ENCODE results near the gene B4GALT5. TPM values are rescaled to one million over a fixed set of nuclear protein-coding genes. Genes with fewer than 3 reads are reported as not detected.
A peak's percentile ranks its signal among the peaks of the same experiment; 100 is the strongest.

B4GALT5 gene
- polyA plus RNA-seq, 1 experiment: 26.7 TPM

- H3K4me3 ChIP-seq (ENCODE audit: low read depth, low read length): no peak overlapping the region
- no peaks in the 10 kb centered on the region for H3K27me3 ChIP-seq (ENCODE audit: control insufficient read depth, insufficient read depth, low read length)
- no peaks in the 10 kb centered on the region for H3K36me3 ChIP-seq (ENCODE audit: control insufficient read depth, insufficient read depth, low read length)
- no peak for TF ChIP-seq CTCF (IDR thresholded peaks at IDR 0.05; ENCODE audit: insufficient read depth, low read depth, low read length)
- no peak for DNase-seq (ENCODE audit: low read depth)
- POLR2A ChIA-PET: no interaction called here
- CTCF ChIA-PET: interaction anchor here (0.7 to 1.2 kb wide), 3 partner anchors 19 to 52 kb away, joined by 3 to 4 read pairs (median 3); no protein-coding TSS in a partner anchor
Observed at GRCh38 chr20:49589747-49590146, 123.9 kb downstream of the B4GALT5 start.

GRCh38 chr20:49587111-49587570, 126.5 kb downstream of the B4GALT5 start:
- Histone ChIP-seq H3K36me3 (ENCODE audit: control insufficient read depth, insufficient read depth, low read length) (no peaks in the 10 kb centered on the region), H3K4me3 (ENCODE audit: low read depth, low read length) (no peak overlapping the region), H3K27me3 (ENCODE audit: control insufficient read depth, insufficient read depth, low read length) (no peaks in the 10 kb centered on the region)
- TF ChIP-seq CTCF (IDR thresholded peaks at IDR 0.05; ENCODE audit: insufficient read depth, low read depth, low read length): no peak
- POLR2A ChIA-PET: interaction anchor here (0.7 to 1.3 kb wide), 2 partner anchors 16 to 17 kb away, joined by 3 to 4 read pairs; no protein-coding TSS in a partner anchor
- CTCF ChIA-PET: interaction anchor here (0.6 to 5.4 kb wide), 6 partner anchors 19 to 1542 kb away, joined by 3 to 31 read pairs (median 6); no protein-coding TSS in a partner anchor
- peak; percentile 93 for DNase-seq (ENCODE audit: low read depth)

- no peak for TF ChIP-seq CTCF (IDR thresholded peaks at IDR 0.05; ENCODE audit: insufficient read depth, low read depth, low read length)
- ChIA-PET CTCF (interaction anchor here (0.6 to 5.4 kb wide), 8 partner anchors 9 to 255 kb away, joined by 3 to 31 read pairs (median 4); no protein-coding TSS in a partner anchor), POLR2A (interaction anchor here (0.7 kb wide), 1 partner anchor 9 kb away, joined by 5 read pairs; no protein-coding TSS in a partner anchor)
- Histone ChIP-seq H3K36me3 (ENCODE audit: control insufficient read depth, insufficient read depth, low read length) (no peaks in the 10 kb centered on the region), H3K27me3 (ENCODE audit: control insufficient read depth, insufficient read depth, low read length) (no peaks in the 10 kb centered on the region), H3K4me3 (ENCODE audit: low read depth, low read length) (no peak overlapping the region)
- no peak for DNase-seq (ENCODE audit: low read depth)
Observed at GRCh38 chr20:49585585-49586245, 128.0 kb downstream of the B4GALT5 start.

GRCh38 chr20:49584418-49585382, 129.0 kb downstream of the B4GALT5 start:
- POLR2A ChIA-PET: no interaction called here
- no peak for TF ChIP-seq CTCF (IDR thresholded peaks at IDR 0.05; ENCODE audit: insufficient read depth, low read depth, low read length)
- no peaks in the 10 kb centered on the region for H3K36me3 ChIP-seq (ENCODE audit: control insufficient read depth, insufficient read depth, low read length)
- CTCF ChIA-PET: interaction anchor here (0.7 to 5.4 kb wide), 9 partner anchors 9 to 48 kb away, joined by 3 to 31 read pairs (median 4); no protein-coding TSS in a partner anchor
- H3K27me3 ChIP-seq (ENCODE audit: control insufficient read depth, insufficient read depth, low read length): no peaks in the 10 kb centered on the region
- DNase-seq (ENCODE audit: low read depth): no peak
- no peak overlapping the region for H3K4me3 ChIP-seq (ENCODE audit: low read depth, low read length)

Measured in BJ (cell line).